OCI-LY1 (cell line): ENCODE measurements around the gene HOTAIR.

ENCODE experiments used
- CTCF ChIP-seq: fragments of 200-600 bp; sonication (generic), shearing (Covaris generic); IDR thresholded peaks from 2 replicates; pipeline ENCODE4 v1.5.1; 2017; ENCODE audit warnings: mild to moderate bottlenecking, antibody characterized with exemption, low read length, moderate library complexity, mixed read lengths
- EZH2 ChIP-seq: fragments of 200-600 bp; sonication (generic), shearing (Covaris generic); IDR thresholded peaks from 2 replicates; pipeline ENCODE4 v1.8.0; 2017; ENCODE audit warnings: borderline replicate concordance, mixed run types, mild to moderate bottlenecking, antibody characterized with exemption, low read length, moderate library complexity, mixed read lengths

GRCh38 chr12:53952871-53953734 lies 21.7 kb downstream of the HOTAIR start:
- TF ChIP-seq EZH2 (no peak), CTCF (no peak)
